Panc1 (cell line): ENCODE data around the gene WDR35.

ENCODE experiments used
- POLR2AphosphoS5 ChIP-seq: IDR thresholded peaks from 2 replicates; pipeline ENCODE4 v1.6.1; 2012; ENCODE audit warnings: mild to moderate bottlenecking, low read depth, low read length, moderate library complexity
- TCF7L2 ChIP-seq: IDR thresholded peaks from 2 replicates; pipeline ENCODE4 v1.6.1; 2011; ENCODE audit warnings: mild to moderate bottlenecking, low read depth, low read length, inconsistent platforms
- TF ChIP-seq, protein P1 (sequence below): fragments of 450-650 bp; IDR thresholded peaks from 2 replicates; pipeline ENCODE4 v1.5.1; 2017; ENCODE audit warnings: mild to moderate bottlenecking
- TF ChIP-seq, protein P2 (sequence below), 2 experiments: IDR thresholded peaks; 2 replicates each; pipeline ENCODE4 v1.6.1; 2011 to 2012; ENCODE audit warnings: low read depth in 2 of 2, control low read depth in 1 of 2, low read length in 1 of 2, mild to moderate bottlenecking in 1 of 2, moderate library complexity in 1 of 2; ENCODE audit not compliant: insufficient read depth in 1 of 2

DNA sequence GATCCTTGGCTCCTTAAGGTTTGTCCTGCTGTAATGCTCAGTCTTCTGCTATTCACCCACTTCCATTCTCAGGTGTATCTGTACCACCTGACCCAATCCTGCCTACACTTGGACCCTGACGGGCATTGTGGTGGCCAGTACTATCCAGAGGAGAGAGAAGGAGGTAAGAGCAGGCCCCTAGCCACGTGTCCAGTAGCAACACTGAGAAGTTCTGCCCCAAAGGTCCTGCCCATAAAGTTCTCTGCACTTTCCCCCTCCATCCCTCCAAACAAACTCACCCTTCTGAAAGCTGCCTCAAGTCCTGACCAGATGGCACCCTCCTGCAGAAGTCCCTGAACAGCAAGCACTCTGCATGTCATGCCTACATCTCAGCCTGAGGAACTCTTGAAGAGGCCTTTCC, 106.4 kb downstream of the WDR35 start:
- TF ChIP-seq, protein P1, sequence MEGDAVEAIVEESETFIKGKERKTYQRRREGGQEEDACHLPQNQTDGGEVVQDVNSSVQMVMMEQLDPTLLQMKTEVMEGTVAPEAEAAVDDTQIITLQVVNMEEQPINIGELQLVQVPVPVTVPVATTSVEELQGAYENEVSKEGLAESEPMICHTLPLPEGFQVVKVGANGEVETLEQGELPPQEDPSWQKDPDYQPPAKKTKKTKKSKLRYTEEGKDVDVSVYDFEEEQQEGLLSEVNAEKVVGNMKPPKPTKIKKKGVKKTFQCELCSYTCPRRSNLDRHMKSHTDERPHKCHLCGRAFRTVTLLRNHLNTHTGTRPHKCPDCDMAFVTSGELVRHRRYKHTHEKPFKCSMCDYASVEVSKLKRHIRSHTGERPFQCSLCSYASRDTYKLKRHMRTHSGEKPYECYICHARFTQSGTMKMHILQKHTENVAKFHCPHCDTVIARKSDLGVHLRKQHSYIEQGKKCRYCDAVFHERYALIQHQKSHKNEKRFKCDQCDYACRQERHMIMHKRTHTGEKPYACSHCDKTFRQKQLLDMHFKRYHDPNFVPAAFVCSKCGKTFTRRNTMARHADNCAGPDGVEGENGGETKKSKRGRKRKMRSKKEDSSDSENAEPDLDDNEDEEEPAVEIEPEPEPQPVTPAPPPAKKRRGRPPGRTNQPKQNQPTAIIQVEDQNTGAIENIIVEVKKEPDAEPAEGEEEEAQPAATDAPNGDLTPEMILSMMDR: no peak
- no peak for TF ChIP-seq POLR2AphosphoS5
- TF ChIP-seq, protein P2, sequence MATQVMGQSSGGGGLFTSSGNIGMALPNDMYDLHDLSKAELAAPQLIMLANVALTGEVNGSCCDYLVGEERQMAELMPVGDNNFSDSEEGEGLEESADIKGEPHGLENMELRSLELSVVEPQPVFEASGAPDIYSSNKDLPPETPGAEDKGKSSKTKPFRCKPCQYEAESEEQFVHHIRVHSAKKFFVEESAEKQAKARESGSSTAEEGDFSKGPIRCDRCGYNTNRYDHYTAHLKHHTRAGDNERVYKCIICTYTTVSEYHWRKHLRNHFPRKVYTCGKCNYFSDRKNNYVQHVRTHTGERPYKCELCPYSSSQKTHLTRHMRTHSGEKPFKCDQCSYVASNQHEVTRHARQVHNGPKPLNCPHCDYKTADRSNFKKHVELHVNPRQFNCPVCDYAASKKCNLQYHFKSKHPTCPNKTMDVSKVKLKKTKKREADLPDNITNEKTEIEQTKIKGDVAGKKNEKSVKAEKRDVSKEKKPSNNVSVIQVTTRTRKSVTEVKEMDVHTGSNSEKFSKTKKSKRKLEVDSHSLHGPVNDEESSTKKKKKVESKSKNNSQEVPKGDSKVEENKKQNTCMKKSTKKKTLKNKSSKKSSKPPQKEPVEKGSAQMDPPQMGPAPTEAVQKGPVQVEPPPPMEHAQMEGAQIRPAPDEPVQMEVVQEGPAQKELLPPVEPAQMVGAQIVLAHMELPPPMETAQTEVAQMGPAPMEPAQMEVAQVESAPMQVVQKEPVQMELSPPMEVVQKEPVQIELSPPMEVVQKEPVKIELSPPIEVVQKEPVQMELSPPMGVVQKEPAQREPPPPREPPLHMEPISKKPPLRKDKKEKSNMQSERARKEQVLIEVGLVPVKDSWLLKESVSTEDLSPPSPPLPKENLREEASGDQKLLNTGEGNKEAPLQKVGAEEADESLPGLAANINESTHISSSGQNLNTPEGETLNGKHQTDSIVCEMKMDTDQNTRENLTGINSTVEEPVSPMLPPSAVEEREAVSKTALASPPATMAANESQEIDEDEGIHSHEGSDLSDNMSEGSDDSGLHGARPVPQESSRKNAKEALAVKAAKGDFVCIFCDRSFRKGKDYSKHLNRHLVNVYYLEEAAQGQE (IDR thresholded peaks at IDR 0.05; ENCODE audit: insufficient read depth in 1 of 2, low read depth in 2 of 2, low read length in 1 of 2): no peak
- TF ChIP-seq TCF7L2: no peak
